GM18873 (cell line): ENCODE measurements around the gene RNASE8.
A peak's percentile ranks its signal among the peaks of the same experiment; 100 is the strongest.

Experiments used
- ATAC-seq: cut with Tn5 transposase; IDR thresholded peaks from one replicate; pipeline ENCODE4 v1.9.1; 2021; ENCODE audit warnings: mild to moderate bottlenecking, moderate library complexity, moderate number of reproducible peaks; ENCODE audit not compliant: unreplicated experiment, low FRiP score

RNASE8 gene

DNA sequence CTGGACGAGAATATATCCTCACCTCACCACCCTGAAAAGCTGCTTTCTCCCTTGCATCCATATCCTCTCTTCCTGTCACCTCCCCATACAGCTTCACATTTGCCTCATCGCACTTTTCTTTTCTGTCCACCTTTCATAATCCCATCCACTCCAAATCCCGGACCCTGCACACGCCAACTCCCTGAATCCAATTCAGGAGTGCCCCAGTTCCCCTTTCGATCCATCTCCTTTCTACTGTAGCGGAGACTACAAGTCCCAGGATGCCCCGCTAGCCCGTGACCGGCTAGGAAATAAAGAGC lies 45.7 kb downstream of the RNASE8 start:
- ATAC-seq, result no peak

DNA sequence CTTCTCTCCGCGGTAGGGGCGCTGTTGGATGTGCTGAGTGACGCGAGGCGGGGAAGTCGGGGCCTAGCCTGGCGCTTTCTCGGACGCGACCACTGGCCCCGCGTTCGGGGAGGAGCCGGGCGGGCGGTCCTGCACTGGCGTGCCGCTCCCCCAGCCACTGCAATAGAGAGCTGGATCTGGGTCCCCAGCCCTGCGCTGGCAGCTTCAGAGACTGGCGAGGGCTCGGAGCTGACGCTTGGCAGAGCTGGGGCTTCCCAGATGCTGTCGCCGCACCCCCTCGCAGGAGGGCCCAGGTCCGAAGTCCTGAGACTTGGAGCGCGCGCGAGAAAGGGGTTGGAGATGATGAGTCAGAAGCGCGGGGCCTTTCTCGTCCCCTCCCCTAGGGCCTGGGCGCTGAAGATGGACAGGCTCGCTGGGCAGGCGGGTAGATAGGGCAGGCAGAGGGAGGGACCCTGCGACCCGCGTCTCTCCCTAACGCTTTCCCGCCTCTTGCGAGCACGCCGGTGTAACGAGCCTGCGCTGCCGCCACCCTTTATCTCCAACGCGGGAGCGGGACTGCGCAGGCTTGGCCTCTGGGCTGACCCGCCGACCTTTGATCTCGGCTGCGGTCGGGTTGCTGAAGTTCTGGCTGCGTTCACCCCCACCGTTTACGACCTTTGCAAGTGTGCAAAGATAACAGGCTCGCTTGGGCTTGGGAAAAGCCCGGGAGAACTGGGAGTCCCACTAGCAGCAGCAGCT lies 46.3 kb downstream of the RNASE8 start:
- ATAC-seq, result peak; percentile 87

DNA sequence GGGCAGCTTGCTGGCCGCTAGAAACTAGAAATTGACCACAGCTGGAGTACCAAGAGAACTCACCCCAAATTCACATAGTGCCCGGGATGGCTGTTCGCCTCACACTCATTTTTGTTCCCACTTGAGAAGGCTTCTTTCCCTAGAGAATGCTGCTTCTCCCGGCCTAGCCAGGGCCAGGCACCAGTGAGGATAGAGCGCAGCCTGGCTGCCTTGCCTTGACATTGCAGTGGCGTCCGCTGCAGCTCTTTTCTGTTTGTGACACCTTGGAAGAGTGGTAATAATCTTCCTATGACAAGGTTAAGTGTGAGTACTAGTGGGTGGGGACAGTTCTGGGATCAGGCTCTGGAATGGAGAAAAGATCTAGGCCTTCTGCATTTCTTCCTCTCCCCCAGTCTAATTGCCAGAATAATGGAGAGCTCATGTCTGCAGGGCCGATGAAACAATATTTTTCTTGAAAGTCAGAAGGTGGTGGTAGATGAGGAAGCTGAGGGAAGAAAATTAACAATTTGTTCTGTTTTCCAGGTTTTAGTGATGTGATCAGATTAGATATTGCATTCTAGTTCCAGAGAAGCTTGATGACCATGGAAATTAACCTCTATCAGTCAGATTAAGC lies 46.9 kb downstream of the RNASE8 start:
- peak; percentile 27 for ATAC-seq

DNA sequence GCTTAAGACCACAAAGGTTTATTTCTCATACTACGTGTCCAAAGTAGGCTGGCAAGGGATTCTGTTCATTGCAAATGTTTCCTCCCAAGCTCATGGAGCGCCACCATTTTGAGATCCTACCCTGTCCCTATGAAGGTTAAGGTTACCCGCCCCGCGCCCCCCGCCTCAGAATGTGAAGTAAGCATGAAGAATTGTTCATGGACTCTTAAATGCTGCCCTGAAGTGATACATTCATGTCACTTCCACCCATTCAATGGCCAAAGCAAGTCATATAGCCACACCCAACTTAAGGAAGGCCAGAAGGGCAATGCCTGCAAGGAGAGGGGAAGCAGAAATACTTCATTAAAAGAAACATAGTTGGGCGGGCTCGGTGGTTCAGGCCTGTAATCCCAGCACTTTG lies 47.5 kb downstream of the RNASE8 start:
- no peak for ATAC-seq

DNA sequence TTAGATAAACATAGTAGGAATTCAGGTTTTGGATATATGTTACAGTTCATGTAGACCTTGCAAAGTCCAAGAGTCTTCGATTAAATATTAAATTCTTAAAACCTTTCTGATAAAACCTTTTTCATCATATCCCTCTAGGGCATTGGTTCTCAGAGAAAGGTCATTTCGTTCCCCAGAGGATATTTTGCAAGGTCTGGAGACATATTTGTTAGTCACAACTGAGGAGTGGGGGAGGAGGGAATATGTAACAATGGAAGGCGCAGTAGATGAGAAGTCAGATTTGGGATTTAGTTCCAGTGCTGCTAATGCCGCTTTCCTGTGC lies 48.5 kb downstream of the RNASE8 start:
- no peak for ATAC-seq

DNA sequence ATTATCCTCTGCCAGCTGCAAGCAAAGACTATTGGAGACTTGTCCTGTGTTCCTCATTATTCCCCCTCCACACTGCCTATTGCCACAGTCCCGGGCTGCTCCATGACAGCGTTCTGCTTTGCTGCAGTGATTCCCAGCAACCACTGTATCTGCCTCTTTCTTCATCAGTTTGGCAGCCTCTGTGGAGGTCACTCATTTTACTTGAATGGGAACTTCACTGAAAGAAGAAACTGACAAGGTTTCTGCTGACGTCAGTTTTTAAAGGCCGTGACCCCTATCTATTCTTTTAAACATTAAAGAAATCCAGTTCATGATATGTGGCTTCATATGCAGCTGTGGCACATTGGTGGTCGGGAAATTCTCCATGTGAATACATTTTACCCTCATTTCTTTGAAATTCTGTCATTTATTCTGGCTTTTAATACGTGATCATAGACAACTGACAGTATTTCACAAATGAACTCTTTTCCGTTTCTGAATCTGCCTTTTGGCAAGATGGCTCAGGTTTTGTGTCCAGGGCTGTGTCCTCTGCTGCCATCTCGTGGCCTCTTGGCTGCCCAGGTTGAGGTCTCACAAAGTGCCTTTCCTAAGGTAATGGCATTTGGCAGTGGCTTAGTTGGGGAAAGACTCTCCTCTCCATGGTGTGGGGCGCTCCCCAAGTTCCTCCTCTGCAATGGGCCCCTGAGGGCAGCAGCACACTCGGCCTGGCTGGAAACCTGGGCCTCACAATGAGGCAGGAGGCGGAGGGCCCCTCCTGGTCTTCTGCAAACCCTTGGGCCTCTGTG lies 49.1 kb downstream of the RNASE8 start:
- ATAC-seq, result no peak

DNA sequence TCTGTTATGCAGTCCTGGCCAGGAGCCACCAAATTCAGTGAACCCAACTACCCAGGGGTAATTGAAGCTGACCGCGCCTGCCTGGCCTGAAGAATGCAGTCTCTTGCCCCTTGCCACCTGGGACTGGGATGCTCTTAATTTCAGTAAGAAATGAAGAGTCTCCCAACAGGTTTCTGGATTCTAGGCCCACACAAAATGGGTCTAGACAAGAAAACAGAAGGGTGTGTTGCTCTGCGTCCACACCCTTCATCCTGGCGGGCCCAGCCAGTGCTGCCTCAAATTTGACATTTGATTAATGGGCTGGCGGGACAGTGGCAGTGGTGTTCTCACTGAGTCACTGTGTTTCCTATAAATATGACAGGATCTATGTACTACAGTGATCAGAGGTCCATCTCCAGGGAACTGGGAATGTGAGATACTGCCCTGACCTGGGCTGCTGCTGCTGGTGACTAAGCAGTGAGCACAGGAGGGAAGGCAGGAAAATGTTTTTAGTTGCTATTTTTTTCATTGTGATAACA lies 49.7 kb downstream of the RNASE8 start:
- ATAC-seq, result no peak
